ENCODE results near the gene TAOK3. TPM values are rescaled to one million over a fixed set of nuclear protein-coding genes. Genes with fewer than 3 reads are reported as not detected.

Gene TAOK3
- total and polyA plus RNA-seq, 2 of the 8 experiments (the other 6 are each of a cell fraction or from before 2014, with no cell fraction given), result 5.2 to 9.3 TPM

- H4K20me1 ChIP-seq (replicated peaks in 1 of 2; ENCODE audit: control insufficient read depth in 1 of 2, insufficient read depth in 2 of 2, low read length in 2 of 2), result no peaks in the 10 kb centered on the region
- no peak overlapping the region for H2BK120ac ChIP-seq (replicated peaks; ENCODE audit: low read depth, low read length)
- CTCF ChIA-PET (ENCODE audit: partially characterized antibody), result interaction anchor here (0.7 to 2.6 kb wide), 18 partner anchors 8 to 556 kb away, joined by 3 to 17 read pairs (median 4); no protein-coding TSS in a partner anchor
- no peak overlapping the region for H3K56ac ChIP-seq (replicated peaks; ENCODE audit: insufficient read length, low read depth, low read length)
- H3K23me2 ChIP-seq (ENCODE audit: low read depth, low read length), result no peaks in the 10 kb centered on the region
- H2BK20ac ChIP-seq (ENCODE audit: low read length), result no peak overlapping the region
- no peak overlapping the region for H3K9ac ChIP-seq (replicated peaks in 1 of 4; ENCODE audit: extremely low read depth in 1 of 4, low read depth in 3 of 4, low read length in 3 of 4)
- no peaks in the 10 kb centered on the region for H3K79me2 ChIP-seq (ENCODE audit: control insufficient read depth in 1 of 2, insufficient read depth in 2 of 2, low read length in 2 of 2)
- peaks cover 8 to 47% (median 31%) of the 10 kb centered on the region in 4 experiments for H3K36me3 ChIP-seq (ENCODE audit: control insufficient read depth in 2 of 4, insufficient read depth in 4 of 4, low read length in 3 of 4)
- H4K8ac ChIP-seq (ENCODE audit: extremely low read depth, insufficient read depth, low read length), result no peak overlapping the region
- H2BK15ac ChIP-seq (ENCODE audit: low read length), result no peak overlapping the region
- peak; percentile 97 for FAIRE-seq
- H3K9me3 ChIP-seq (ENCODE audit: insufficient read depth in 2 of 2, low read depth in 1 of 2, low read length in 1 of 2), result no peaks in the 10 kb centered on the region
- no peaks in the 10 kb centered on the region for H3K4me1 ChIP-seq (replicated peaks in 1 of 4; ENCODE audit: control insufficient read depth in 3 of 4, insufficient read depth in 4 of 4, low read length in 3 of 4)
- H3K27ac ChIP-seq (ENCODE audit: low read depth, low read length), result no peak overlapping the region
- H2AK5ac ChIP-seq (ENCODE audit: low read depth, low read length), result no peak overlapping the region
- no peak overlapping the region for H3K4me3 ChIP-seq (ENCODE audit: extremely low read depth in 1 of 4, insufficient read depth in 2 of 4, low read depth in 3 of 4, low read length in 4 of 4)
- H3K23ac ChIP-seq (ENCODE audit: insufficient read length), result no peak overlapping the region
- H2BK12ac ChIP-seq (ENCODE audit: low read depth, low read length), result no peak overlapping the region
- no peak overlapping the region for H3K4me2 ChIP-seq (ENCODE audit: insufficient read depth in 1 of 2, low read depth in 2 of 2, low read length in 2 of 2)
- POLR2A ChIA-PET (ENCODE audit: partially characterized antibody), result interaction anchor here (0.7 to 1.3 kb wide), 5 partner anchors 11 to 29 kb away, joined by 3 to 5 read pairs (median 4); partner anchors contain the start of gene SUDS3
- 41% methylated on average over 4 of the region's 4 CpGs; no CpG with 5 or more reads in 1 of the 2 experiments for WGBS, 2 experiments (ENCODE audit: extremely low coverage in 1 of 2, insufficient coverage in 1 of 2, insufficient read length in 1 of 2, insufficient replicate concordance in 2 of 2, low coverage in 1 of 2, low lambda C conversion rate in 2 of 2, missing lambda C conversion rate in 1 of 2)
- no peak overlapping the region for H2AFZ ChIP-seq (ENCODE audit: low read length)
- H3K4ac ChIP-seq (replicated peaks; ENCODE audit: insufficient read length, low read depth, low read length), result no peak overlapping the region
- H3K79me1 ChIP-seq (ENCODE audit: low read depth, low read length), result no peaks in the 10 kb centered on the region; the same call in 1 of the 2 replicates
- DNase-seq (ENCODE audit: low read depth in 1 of 2, low spot score in 2 of 2), result peak in 1 of 2 experiments; percentile 73
- no peak overlapping the region for H4K5ac ChIP-seq (ENCODE audit: insufficient read length, low read depth, low read length)
- no peak overlapping the region for H2BK5ac ChIP-seq (ENCODE audit: low read depth, low read length)
- no peaks in the 10 kb centered on the region for H3K27me3 ChIP-seq (replicated peaks in 1 of 4; ENCODE audit: control insufficient read depth in 3 of 4, extremely low read depth in 1 of 4, insufficient read depth in 3 of 4, low read length in 3 of 4)
- no peak overlapping the region for H3K18ac ChIP-seq (ENCODE audit: extremely low read depth, low read length)
- H3K14ac ChIP-seq (ENCODE audit: insufficient read length), result no peak overlapping the region
- no peak overlapping the region for H4K91ac ChIP-seq (replicated peaks; ENCODE audit: insufficient read length, low read length)
- TF ChIP-seq RAD21 (IDR thresholded peaks at IDR 0.05 in 1 of 2, conservative IDR thresholded peaks at IDR 0.05 in 1 of 2; ENCODE audit: low read depth in 2 of 2, low read length in 2 of 2) (peak; percentile 81 to 84), SP4 (IDR thresholded peaks at IDR 0.05; ENCODE audit: low read length) (no peak), CTBP2 (IDR thresholded peaks at IDR 0.05; ENCODE audit: borderline replicate concordance, insufficient read depth, insufficient read length, low read length) (no peak), SRF (IDR thresholded peaks at IDR 0.05; ENCODE audit: low read depth, low read length) (no peak), SUZ12 (IDR thresholded peaks at IDR 0.05; ENCODE audit: low read length) (no peak), TAF7 (optimal IDR thresholded peaks at IDR 0.05; ENCODE audit: borderline replicate concordance, low read depth, low read length) (no peak), FOSL1 (IDR thresholded peaks at IDR 0.05; ENCODE audit: insufficient read depth, low read depth, low read length) (no peak), EP300 (IDR thresholded peaks at IDR 0.05; ENCODE audit: borderline replicate concordance in 1 of 2, low read depth in 2 of 2, low read length in 2 of 2) (no peak), E2F6 (IDR thresholded peaks at IDR 0.05) (no peak), CEBPB (IDR thresholded peaks at IDR 0.05; ENCODE audit: low read depth, low read length) (no peak), TCF12 (IDR thresholded peaks at IDR 0.05; ENCODE audit: low read depth, low read length) (no peak)
Measured at GRCh38 chr12:118404876-118405521, 32.3 kb upstream of the TAOK3 start.
